Left lung (tissue), 10 donors: Measurements from ENCODE around the gene SERAC1. TPM values are rescaled to one million over a fixed set of nuclear protein-coding genes. Genes with fewer than 3 reads are reported as not detected.
A peak's percentile ranks its signal among the peaks of the same experiment; 100 is the strongest.

Experiments used
- ATAC-seq: fragments of 200-7000 bp; cut with Tn5 transposase; one replicate; pipeline ENCODE4 v1.9.1; 2020; ENCODE audit warnings: moderate library complexity
- DNase-seq, 4 donors: peaks; one replicate each; pipeline ENCODE4 v3.0.0-alpha.2; 2013 to 2020
- H3K27ac ChIP-seq, 2 donors: fragments of 200-600 bp; sonication (generic) in 1 of 2; one replicate each; pipeline versions ENCODE4 v1.5.0 to v1.8.0; 2020 to 2021
- H3K27me3 ChIP-seq, 2 donors: fragments of 200-600 bp; sonication (generic) in 1 of 2; one replicate each; pipeline versions ENCODE4 v1.5.0 to v1.8.0; 2020 to 2021
- H3K36me3 ChIP-seq, 2 donors: fragments of 200-600 bp; sonication (generic) in 1 of 2; one replicate each; pipeline versions ENCODE4 v1.5.0 to v1.8.0; 2020 to 2021
- H3K4me1 ChIP-seq, 2 donors: fragments of 200-600 bp; one replicate each; pipeline ENCODE4 v1.8.0; 2021
- H3K4me3 ChIP-seq, 2 donors: fragments of 200-600 bp; sonication (generic) in 1 of 2; one replicate each; pipeline versions ENCODE4 v1.5.0 to v1.8.0; 2020 to 2021; ENCODE audit warnings: mild to moderate bottlenecking in 1 of 2
- H3K9me3 ChIP-seq, 2 donors: fragments of 200-600 bp; sonication (generic) in 1 of 2; one replicate each; pipeline versions ENCODE4 v1.5.0 to v1.8.0; 2020 to 2021
- CTCF ChIP-seq, 2 donors: fragments of 200-600 bp; sonication (generic) in 1 of 2; IDR thresholded peaks; one replicate each; pipeline versions ENCODE4 v1.5.0 to v1.8.0; 2021; ENCODE audit warnings: antibody characterized with exemption in 2 of 2
- intact Hi-C, 2 donors: fragments of 100-400 bp; cut with DNase I; formaldehyde crosslinking; loops; one replicate each; pipeline versions ENCODE4 v1.11.2 to v1.14.2; 2022
- polyA plus RNA-seq, 6 donors: library from polyadenylated mRNA; unstranded; fragments of 120-200 nt; gene quantifications; one replicate each; pipeline ENCODE4 v1.2.1, GENCODE V29; 2013; ENCODE audit not compliant: insufficient read length in 6 of 6
- total RNA-seq, 2 donors: library from RNA; stranded (reverse); fragmentation: NEBNext Ultra II Directional; extraction: Animal tissue kit (Norgen Biotek cat#: 25700); gene quantifications; one replicate each; pipeline ENCODE4 v1.2.1, GENCODE V29; 2021
- donor health status: DM: no; HTN: yes; CAD: no.
- donor health status: DM: no; HTN: no; CAD: no.

Gene SERAC1
- total and polyA plus RNA-seq, 8 donors: 7.7 to 10.7 (median 9.2) TPM

- H3K4me3 ChIP-seq: no peak overlapping the region
- H3K36me3 ChIP-seq: peaks cover 0 to 11% of the 10 kb centered on the region in 2 donors
- no peak overlapping the region for H3K27ac ChIP-seq
- ATAC-seq (no peak), DNase-seq (peak in 1 of 4 donors; percentile 10)
- intact Hi-C loops: no loop called here
- no peaks in the 10 kb centered on the region for H3K27me3 ChIP-seq
- no peaks in the 10 kb centered on the region for H3K4me1 ChIP-seq
- H3K9me3 ChIP-seq: no peaks in the 10 kb centered on the region
- TF ChIP-seq CTCF (IDR thresholded peaks at IDR 0.05): no peak
Measured at GRCh38 chr6:158131926-158132325, 36.1 kb downstream of the SERAC1 start.

GRCh38 chr6:158125271-158125670 is 42.8 kb downstream of the SERAC1 start:
- Histone ChIP-seq H3K4me1 (no peaks in the 10 kb centered on the region), H3K36me3 (peaks cover 0 to 34% of the 10 kb centered on the region in 2 donors), H3K9me3 (no peaks in the 10 kb centered on the region), H3K27me3 (no peaks in the 10 kb centered on the region), H3K4me3 (no peak overlapping the region), H3K27ac (no peak overlapping the region)
- TF ChIP-seq CTCF (IDR thresholded peaks at IDR 0.05): no peak
- ATAC-seq (no peak), DNase-seq (no peak)
- intact Hi-C loops: no loop called here

GRCh38 chr6:158124288-158124687 is 43.8 kb downstream of the SERAC1 start:
- TF ChIP-seq CTCF (IDR thresholded peaks at IDR 0.05): no peak
- Histone ChIP-seq H3K27ac (no peak overlapping the region), H3K4me3 (no peak overlapping the region), H3K36me3 (peaks cover 0 to 29% of the 10 kb centered on the region in 2 donors), H3K9me3 (no peaks in the 10 kb centered on the region), H3K27me3 (no peaks in the 10 kb centered on the region), H3K4me1 (no peaks in the 10 kb centered on the region)
- DNase-seq: no peak
- no peak for ATAC-seq
- intact Hi-C loops: no loop called here

- intact Hi-C loops: no loop called here
Measured at GRCh38 chr6:158122048-158122447, 46.0 kb downstream of the SERAC1 start.

GRCh38 chr6:158121335-158121734 is 46.7 kb downstream of the SERAC1 start:
- Histone ChIP-seq H3K9me3 (no peaks in the 10 kb centered on the region), H3K27me3 (no peaks in the 10 kb centered on the region), H3K36me3 (peaks cover 0 to 32% of the 10 kb centered on the region in 2 donors), H3K27ac (no peak overlapping the region), H3K4me1 (no peaks in the 10 kb centered on the region), H3K4me3 (no peak overlapping the region)
- ATAC-seq: no peak
- intact Hi-C loops: no loop called here
- TF ChIP-seq CTCF (IDR thresholded peaks at IDR 0.05): no peak
- no peak for DNase-seq

More at GRCh38 chr6:158122048-158122447, 46.0 kb downstream of the SERAC1 start:
- H3K27me3 ChIP-seq: no peaks in the 10 kb centered on the region
- H3K9me3 ChIP-seq: no peaks in the 10 kb centered on the region
- H3K4me3 ChIP-seq: no peak overlapping the region
- DNase-seq (peak in 1 of 4 donors; percentile 12), ATAC-seq (peak; percentile 69)
- no peak overlapping the region for H3K27ac ChIP-seq
- H3K36me3 ChIP-seq: peaks cover 0 to 35% of the 10 kb centered on the region in 2 donors
- TF ChIP-seq CTCF (IDR thresholded peaks at IDR 0.05): no peak
- H3K4me1 ChIP-seq: no peaks in the 10 kb centered on the region
